Dermis blood vessel endothelial cell (primary cell): ENCODE measurements around the gene ZNF484. TPM values are rescaled to one million over a fixed set of nuclear protein-coding genes. Genes with fewer than 3 reads are reported as not detected.

Experiments
- total RNA-seq: library from RNA; depleted of rRNA; stranded (reverse); fragments of >200 nt; gene quantifications from 2 replicates; pipeline ENCODE4 v1.2.3, GENCODE V29; 2014

The ZNF484 gene
- total RNA-seq, 1 donor from 2014 or later = 15.0 TPM

Other genes with a start within 250 kb of the ZNF484 start
- gene IPPK, start 207.9 kb downstream of the ZNF484 start, total RNA-seq = 16.9 and 20.3 TPM in 2 replicates
- gene BICD2, start 113.2 kb downstream of the ZNF484 start, total RNA-seq = 54.5 and 74.2 TPM in 2 replicates
- 0.17 TPM in 1 of 2 replicates, not detected in the other for gene FGD3, start 69.5 kb upstream of the ZNF484 start, total RNA-seq
- gene SUSD3, start 180.7 kb upstream of the ZNF484 start, total RNA-seq = not detected in 2 replicates
- 70.2 and 74.4 TPM in 2 replicates for gene CARD19, start 218.2 kb upstream of the ZNF484 start, total RNA-seq